ENCODE data around the gene MILR1.
"Not testable (repeated sequence)": the region's sequence is repeated elsewhere in the genome, so short reads cannot be mapped to it uniquely, and the experiment has no call there.

Gene MILR1

DNA sequence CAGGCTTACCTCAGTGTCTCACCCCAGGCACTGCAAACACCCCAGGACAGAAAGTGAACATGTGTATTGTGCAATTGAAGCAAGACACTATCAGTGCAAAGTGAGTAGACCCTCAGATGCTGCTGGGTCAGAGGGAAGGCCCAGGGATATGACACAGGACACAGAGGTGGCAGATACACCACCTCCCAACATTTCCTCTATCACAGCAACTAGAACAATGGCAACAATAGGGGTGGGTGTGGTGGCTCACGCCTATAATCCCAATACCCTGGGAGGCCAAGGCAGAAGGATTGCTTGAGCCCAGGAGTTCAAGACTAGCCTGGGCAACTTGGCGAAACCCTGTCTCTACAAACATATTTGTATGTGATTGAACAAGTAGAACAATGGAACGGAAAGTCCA is 22.5 kb downstream of the MILR1 start:
- no peak for DNase-seq (ENCODE audit: low read depth)

DNA sequence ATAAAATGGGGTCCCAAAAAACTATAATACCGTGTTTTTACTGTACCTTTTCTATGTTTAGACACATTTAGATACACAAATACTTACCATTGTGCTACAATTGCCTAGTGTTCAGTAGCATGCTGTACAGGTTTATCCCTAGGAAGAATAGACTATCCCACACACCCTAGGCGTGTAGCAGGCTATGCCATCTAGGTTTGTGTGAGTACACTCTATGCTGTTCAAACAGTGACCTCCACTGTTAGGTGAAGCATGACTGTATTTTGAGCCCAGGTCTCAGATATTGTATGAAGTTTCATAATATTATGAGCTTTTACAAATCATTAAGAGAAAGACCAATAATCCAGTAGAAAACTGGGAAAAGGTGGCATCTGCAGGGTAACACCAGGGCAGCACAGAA is 23.6 kb downstream of the MILR1 start:
- no peak for DNase-seq (ENCODE audit: low read depth)

DNA sequence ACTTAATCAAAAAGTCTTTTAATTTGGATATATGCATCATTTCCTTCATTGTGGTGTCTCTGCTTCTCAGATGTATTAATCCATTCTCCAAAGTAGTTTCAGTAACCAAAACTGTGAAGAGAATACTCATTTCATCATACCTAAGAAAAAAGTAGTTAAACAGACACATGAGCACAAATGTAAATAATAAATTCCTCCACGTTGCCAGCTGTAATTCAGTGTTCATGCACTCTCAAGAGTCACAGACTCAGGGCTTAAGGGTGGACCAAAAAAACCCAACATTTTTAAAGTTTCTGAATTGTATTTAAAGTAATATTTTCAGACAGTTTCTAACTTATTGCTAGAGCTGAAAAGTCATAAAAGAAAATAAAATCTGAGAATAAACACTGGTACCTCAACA is 28.9 kb downstream of the MILR1 start:
- DNase-seq (ENCODE audit: low read depth), result no peak

DNA sequence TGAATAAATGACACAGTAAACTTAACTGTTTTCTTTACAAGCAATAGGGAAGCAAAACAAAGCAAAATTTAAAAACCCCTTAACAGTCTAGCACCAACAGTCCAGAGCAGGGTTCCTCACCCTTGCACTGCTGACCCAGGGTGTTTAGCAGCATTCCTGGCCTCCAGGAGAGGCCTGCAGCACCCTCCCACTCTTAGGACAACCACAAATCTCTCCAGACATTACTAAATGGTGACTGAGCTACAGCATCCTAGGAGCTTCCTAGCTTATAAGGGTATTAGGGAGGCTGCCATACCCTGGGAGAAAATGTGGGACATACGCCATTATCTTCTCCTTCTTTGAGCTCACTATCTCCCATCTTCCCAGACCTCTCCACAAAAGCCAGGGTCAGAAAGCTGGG is 32.0 kb downstream of the MILR1 start:
- no peak for DNase-seq (ENCODE audit: low read depth)

DNA sequence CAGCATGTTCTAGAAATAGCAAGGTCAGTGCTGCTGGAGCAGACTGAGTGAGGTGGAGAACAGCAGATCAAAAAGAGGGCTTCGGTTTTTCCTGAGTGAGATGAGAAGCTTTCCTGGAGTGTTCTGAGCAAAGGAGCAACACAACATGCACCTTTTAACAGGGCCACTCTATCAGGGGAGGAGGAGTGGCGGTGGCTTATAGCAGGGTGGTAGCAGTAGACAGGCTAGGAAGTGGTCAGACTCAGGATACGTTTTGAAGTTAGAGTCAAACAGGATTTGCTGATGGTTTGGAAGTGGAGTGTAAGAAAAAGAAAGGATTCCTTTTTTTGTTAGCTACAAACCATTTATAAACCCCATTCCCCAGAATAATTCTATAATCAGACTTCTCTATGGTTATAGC is 35.5 kb downstream of the MILR1 start:
- DNase-seq (ENCODE audit: low read depth), result no peak

DNA sequence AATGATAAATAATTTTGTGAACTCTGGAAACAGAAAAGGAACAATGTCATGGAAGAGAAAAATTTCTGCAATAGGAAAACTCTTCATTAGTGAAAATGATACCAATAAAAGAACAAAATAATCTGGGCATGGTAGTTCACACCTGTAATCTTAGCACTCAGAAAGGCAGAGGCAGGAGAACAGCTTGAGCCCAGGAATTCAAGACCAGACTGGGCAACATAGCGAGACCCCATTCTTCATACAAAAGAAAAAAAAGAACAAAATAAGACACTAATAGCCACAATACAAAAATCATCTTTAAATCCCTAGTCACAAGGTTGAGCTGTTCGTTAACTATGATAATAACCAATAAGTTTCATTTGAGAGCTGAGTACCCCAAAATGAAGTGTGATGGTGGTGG is 39.4 kb downstream of the MILR1 start:
- DNase-seq (ENCODE audit: low read depth), result no peak

DNA sequence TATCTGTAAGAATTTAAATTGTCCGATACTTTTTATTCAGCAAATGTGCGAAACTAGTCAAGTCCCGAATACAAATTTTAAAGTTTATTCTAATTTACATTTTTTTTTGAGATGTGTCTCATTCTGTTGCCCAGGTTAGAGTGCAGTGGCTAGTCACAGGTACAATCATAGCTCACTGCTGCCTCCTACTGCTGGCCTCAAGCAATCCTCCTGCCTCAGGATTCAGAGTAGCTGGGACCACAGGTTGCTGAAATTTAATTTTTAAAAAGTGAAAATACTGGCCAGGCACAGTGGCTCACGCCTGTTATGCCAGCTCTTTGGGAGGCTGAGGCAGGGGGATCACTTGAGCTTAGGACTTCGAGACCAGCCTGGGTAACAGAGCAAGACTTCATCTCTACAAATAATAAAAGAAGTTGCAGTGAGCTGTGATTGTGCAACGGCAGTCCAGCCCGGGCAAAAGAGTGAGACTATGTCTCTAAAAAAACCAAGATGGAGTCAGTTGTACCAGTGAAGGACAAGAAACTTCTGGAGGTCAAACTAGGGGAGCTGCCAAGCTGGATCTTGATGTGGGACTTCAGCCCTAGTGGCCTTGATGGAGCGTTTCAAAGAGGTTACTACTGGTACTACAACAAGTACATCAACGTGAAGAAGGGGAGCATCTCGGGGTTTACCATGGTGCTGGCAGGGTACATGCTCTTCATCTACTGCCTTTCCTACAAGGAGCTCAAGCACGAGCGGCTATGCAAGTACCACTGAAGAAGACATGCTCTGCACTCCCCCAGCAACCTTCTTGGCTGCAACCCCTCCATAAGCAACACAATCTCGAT is 42.3 kb downstream of the MILR1 start:
- no peak for DNase-seq (ENCODE audit: low read depth)

DNA sequence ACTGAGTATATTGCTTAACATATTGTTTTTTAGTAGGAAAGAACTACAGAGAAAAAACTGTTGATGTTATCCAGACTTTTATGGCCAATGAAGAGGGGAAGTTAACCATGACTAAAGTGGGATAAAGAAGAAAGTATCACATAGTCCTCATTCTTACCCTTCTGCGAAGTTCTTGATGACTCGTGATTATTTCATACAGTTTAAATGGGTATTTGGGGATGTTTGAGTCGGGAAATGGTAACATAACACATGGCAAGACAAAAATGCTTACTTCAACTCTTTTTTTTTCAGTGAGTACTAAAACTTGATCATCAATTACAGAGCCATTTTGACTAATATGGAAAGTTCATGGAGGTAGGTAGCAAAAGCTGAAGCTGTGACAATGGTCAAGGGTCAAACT is 43.1 kb downstream of the MILR1 start:
- DNase-seq (ENCODE audit: low read depth), result no peak

DNA sequence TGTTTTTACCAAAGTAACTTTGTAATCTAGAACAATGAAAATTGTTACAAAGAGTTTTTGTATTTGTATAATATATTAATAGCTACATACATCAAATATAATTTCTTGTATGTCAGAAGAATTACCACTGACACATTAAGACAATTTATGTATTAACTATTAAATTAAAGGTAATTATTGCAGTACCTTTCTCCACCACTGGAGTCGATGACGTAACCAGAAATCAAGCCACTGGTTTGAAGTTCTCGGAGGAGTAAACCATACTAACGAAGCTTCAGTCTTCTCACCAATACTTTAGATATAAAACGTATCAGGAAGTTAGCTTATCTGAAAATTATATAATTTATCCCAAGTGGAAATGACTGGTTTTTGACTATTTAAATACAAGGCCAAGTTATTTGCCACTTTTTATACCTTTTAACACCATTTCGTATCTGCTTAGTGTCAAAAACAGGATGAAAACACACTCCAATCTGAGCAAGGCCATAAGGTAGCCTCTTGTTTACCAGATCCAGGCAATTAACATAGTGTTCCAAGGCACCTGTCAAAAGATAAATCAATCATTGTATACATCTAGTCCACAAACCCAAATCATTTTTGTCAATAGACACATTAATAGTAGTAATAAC is 43.7 kb downstream of the MILR1 start:
- DNase-seq (ENCODE audit: low read depth), result no peak

DNA sequence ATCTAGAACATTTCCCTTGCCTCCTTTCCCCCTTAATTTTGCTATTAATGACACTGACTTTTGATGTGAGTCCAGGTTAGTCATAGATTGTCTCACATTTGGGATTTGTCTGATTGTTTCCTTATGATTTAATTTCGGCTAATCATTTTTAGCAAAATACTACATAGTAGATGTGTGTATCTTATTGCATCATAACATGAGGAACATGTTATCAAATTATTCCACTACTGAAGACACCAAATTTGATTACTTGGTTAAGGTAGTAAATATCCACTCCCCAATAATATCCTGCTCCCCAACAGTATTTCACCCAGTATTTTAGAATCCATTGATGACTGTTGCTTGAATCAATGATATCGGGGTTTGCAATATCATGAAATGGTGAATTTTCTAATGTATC is 45.2 kb downstream of the MILR1 start:
- DNase-seq (ENCODE audit: low read depth), result no peak

DNA sequence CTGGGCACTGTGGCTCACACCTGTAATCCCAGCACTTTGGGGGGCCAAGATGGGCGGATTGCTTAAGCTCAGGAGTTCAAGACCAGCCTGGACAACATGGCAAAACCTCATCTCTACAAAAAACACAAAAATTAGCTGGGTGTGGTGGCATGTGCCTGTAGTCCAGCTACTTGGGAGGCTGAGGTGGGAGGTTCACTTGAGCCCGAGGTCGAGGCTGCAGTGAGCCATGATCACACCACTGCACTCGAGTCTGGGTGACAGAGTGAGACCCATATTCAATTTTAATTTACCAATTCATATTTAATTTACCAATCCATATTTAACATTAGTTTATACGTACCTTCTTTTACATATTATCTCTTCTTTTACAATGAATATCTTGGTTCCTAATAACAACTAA is 46.4 kb downstream of the MILR1 start:
- not testable (repeated sequence) for DNase-seq (ENCODE audit: low read depth)

DNA sequence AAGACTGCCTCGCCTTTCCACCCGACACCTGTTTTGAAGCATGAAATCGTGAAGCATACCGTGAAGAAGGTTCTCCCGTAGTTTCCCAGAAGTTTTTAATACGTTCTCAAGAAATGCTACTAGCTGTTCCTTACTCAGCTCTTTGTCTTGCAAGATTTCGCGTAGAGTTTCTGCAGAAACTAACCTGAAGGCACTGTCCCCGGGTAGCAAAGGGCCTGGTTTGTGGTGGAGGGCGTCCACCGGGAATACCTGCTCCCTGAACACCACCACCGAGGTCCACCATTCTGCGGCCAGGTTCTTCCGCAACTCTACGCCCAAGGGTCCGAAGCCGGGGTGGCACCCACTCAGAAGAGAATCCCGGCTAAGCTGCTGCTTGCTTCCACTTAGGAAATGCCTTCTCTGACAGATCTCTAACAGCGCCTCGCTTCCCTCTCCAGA is 47.5 kb downstream of the MILR1 start:
- DNase-seq (ENCODE audit: low read depth), result no peak

DNA sequence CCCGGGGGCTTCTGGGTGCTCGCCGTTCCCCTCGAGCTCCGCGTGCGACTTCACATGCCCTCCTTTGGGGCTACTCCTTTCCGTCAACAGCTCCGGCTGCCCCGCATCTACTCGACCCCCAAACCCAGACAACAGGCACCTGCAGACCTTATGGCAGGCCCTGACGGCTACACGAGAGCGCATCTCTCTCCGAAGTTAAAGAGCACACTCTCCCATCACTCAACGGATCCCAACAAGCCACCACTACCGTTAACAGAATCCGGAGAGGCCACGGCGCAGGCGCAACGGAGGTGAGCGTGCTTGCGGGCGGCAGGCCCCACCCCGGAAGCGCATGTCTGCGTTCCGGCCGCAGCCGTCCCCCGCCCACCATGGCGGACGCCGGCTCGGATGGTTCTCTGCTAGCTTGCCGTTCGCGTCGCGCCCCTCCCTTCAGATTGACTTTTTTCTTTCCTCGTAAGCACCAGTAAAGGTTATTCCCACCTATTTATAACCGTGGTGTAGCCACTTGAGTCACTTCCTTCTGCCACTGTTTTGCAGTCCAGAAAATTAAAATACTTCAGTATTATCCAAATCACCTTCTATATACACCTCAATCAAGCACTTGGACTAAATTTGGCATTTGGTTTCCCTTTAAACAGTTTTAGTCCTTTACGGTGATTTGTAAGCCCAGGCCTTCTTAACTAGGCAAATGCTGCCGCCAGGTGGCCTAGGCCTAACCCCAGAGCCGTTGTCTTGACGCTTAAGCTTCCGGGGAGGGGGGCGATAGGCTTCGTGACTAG is 48.1 kb downstream of the MILR1 start, which contains the start of gene POLG2:
Gene POLG2 (minus strand): TSS at position 269 of the 779 bp plus-strand sequence. CDS start 86 bp downstream, at position 183.
- peak; percentile 52 for DNase-seq (ENCODE audit: low read depth)

DNA sequence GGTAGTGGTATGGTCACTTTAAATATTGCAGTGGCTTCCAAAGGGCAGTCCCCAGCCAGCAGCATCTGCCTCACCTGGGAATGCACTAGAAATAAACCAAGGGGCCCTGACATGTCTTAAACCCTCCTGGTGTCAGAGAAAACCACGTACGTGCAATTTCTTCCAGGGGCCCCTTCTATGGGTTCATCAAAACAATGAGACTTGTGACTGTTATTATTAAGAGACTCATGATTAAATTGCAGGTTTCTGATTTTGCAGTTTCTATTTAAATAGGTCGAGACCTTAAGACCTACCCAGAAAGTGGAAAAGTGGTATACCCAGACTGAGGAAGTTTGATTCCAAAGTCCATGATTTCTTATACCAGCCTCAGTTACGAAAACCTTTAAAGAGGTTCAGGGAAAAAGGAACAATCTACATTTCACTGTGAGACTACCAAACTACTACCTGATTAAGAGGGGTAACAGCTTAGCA is 48.7 kb downstream of the MILR1 start:
- no peak for DNase-seq (ENCODE audit: low read depth)

DNA sequence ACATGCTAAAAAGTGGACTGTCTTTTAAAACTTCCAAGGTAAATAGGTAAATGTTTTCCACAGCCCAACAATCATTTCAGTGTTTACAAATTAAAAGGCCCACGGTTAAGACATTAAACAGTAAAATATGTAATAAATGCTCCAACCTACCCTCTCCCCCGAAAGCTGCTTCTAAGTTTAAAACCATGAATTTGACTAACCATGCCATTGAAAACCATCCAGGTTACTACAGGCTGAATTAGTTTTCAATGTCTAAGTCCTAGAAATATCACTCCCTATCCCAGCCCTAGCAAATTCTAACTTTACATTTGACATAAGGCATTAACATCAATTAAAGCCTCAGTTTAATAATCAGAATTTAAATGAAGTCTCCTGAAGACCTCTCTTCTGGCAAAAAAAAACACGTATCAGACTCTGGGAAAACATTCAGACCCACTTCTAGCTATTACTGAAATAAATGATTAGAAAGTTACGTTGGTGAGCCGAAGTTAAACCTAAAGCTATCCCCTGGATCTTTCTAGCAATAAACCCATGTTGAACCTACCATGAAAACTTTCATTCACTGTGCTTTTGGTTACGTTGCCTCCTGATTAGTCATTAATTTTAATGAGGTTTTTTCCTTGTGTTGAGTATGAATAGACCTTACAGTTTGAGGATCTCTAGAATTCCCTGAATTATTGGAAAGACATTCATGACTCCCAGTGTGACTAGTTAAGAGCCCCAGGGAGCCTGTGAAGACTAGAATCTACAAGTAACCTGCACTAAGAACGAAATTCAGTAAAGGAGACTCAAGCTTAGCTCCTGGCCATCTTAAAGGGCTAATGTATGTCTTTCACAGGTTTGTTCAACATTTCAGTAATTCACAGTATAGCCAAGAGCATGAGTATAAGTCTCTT is 49.6 kb downstream of the MILR1 start:
- no peak for DNase-seq (ENCODE audit: low read depth)

DNA sequence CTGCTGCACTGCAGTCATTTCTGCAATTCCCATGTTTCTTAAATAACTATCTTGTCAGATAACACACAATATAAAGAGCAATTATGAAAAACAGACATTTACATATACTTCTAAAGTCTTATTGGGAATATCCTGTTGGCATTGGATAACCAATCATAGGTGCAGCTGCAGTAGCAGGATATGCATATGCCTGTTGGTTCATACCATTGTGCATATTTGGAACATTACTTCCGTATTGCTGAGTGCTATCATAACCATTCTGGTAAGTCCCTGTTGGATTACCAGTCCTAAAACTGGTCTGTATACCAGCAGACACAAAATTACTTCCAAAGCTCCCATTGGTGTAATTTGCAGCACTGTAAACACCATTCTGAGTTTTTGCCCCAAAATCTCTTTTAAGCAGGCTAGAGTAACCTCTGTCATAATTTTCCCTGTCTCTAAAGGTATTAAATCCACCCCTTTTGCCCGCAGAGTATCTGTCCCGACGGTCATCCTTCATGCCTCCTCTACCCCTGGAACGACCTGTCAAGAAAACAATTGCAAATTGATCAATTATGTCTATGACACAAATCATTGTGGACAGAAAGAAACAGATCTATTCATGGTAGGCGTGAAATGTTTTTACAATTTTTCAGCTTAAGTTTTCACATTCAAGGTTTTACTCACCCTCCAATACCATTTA is 51.0 kb downstream of the MILR1 start:
- DNase-seq (ENCODE audit: low read depth), result no peak

DNA sequence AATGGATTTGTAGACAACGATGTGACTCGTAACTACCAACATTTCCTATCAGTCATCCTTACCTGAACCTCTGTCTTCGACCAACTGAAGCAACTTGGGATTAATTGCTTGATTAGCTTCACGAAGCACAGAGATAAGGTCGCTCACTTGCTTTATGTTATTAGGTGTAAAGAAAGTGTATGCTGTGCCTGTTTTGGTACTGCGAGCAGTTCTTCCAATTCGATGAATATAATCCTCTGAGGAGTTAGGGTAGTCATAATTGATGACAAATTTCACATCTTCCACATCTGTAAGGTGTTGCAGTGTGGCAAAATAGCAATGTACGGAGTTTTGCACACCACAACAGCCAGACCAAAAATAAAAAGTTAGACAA is 51.6 kb downstream of the MILR1 start:
- no peak for DNase-seq (ENCODE audit: low read depth)

DNA sequence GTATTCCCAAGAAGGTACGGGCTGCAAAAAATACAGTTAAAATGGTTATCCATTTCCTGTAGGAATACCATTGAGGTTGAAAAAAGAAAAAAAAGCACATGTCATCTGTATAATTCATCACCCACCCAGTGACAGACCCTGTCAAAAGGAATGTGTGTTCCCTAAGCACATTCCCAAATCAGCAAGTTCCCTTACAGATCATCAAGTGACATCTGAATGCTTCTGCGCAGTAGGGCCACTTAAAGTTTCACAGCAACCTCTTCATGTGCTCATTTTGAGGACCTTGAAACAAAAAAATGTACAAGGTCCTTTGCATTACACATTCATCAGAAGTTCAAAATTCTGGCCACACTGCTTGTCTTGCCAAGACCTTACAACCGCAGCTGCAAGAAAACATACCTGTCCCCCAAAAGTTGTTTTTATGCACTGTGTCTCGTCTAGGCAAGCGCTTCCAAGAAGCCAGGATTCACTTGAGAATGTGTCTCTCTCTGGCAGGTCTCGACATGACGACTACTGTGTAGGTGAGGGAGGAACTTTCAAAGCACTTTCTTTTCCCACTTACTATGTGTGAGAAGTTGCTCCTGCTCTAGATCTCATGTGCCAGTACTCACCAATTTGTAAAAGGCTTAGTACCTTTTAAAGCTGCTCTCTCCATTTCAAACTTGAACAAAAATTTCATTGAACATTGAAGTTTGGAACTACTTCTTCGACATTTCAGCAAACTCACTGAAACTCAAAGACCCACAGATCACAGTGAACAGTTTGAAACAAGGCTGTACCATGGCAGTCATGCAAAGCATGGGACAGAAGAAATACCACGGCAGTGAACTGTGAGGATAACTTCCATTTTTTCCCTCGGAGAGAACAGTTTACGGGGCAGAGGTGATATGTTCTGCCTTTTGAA is 52.2 kb downstream of the MILR1 start:
- DNase-seq (ENCODE audit: low read depth), result no peak

DNA sequence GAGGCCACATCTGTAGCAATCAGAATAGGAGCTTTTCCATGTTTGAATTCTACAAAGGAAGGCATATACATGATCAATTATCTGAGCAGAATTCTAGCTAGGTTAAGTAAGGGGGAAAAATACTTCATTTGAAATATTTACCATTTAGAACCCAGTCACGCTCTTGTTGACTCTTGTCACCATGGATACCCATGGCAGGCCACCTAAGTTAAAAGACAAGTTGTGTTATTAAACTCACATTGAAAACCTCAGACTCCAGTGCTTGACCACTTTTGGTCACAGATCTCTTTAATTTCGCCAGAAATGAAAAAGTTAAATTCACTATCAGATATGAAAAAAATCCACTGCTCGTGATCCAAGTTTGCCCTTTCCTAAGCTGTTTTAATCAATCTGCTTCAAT is 53.1 kb downstream of the MILR1 start:
- no peak for DNase-seq (ENCODE audit: low read depth)

DNA sequence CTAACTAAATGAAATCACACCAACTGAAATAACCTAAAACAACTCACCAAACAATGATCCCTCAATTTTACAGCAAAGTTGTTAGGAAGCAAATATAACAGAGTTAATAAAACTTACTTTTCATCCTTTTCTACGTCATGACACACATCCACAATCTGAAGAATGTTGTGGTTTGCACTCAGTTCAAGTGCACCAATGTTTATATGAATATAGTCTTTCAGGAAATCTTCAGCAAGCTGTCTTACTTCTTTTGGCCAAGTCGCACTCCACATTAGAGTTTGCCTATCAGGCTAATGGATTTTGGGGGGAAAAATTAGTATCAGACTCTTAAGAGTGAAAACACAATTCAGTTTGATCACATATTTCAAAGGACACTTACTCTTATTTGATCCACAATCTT is 53.9 kb downstream of the MILR1 start:
- DNase-seq (ENCODE audit: low read depth), result no peak

Data from GM04503 (cell line).